Umbilical cord (tissue), 2 donors: ENCODE measurements around the gene OR52R1. TPM values are rescaled to one million over a fixed set of nuclear protein-coding genes. Genes with fewer than 3 reads are reported as not detected.
"Not testable (repeated sequence)": the region's sequence is repeated elsewhere in the genome, so short reads cannot be mapped to it uniquely, and the experiment has no call there.

Source experiments
- DNase-seq: peaks from one replicate; pipeline ENCODE4 v3.0.0-alpha.2; 2015; ENCODE audit warnings: low spot score
- total RNA-seq: library from RNA; depleted of rRNA; stranded (reverse); fragments of >200 nt; gene quantifications from one replicate; pipeline ENCODE4 v1.2.3, GENCODE V29; 2014; ENCODE audit warnings: low replicate concordance; ENCODE audit not compliant: insufficient read depth

The OR52R1 gene
- not detected for total RNA-seq

GRCh38 chr11:4804280-4804679, at the start of gene OR52R1:
TSS of gene OR52R1 (minus strand) at chr11:4804380. CDS start at chr11:4804380, 0 bp downstream.
- DNase-seq: no peak

- DNase-seq: peak; percentile 81
Measured at GRCh38 chr11:4851033-4851432, 46.9 kb upstream of the OR52R1 start.

GRCh38 chr11:4848908-4849532, 44.8 kb upstream of the OR52R1 start, which contains the start of gene OR51S1:
TSS of gene OR51S1 (minus strand) at chr11:4849208. CDS start at chr11:4849208, 0 bp downstream.
- peak; percentile 52 for DNase-seq

GRCh38 chr11:4839851-4840549, 35.8 kb upstream of the OR52R1 start:
- no peak for DNase-seq

DNA sequence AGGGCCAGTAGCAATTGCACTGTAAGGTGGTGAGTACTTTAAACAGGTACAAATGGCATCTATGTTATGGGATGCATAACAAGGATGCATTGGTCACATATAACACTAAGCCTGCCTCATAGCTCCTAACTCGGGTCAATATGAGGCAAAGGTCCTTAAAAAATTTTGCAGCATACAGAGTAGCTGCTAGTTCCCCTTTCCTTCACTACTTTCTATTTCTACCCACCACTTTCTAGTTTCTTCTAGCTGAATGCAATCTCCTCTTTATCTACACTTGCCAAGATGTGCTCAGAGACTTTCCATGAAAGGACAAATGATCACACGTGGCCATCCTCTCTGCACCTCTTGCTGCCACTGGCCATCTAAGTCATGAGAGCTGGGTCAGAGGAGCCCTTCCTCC, 26.7 kb upstream of the OR52R1 start:
- DNase-seq: no peak

DNA sequence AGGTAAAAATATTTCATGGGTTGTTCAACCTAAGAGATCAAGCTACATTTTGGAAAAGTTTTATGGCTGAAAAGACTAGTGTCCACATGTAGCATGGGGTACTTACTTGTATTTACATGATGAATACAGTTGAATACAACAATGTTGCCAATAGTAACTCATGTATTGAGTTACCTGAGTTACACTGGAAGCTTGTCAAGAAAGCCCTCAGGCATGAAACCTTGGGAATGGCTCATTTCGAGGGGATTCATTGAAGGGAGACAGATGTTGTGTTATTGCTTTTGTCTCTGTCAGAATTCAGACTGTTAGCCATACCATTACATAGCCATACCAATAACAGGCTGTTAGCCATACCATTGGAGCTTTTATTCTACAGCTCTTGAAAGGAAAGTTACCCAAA, 26.2 kb upstream of the OR52R1 start:
- no peak for DNase-seq

GRCh38 chr11:4826425-4826824, 22.2 kb upstream of the OR52R1 start:
- peak; percentile 89 for DNase-seq

DNA sequence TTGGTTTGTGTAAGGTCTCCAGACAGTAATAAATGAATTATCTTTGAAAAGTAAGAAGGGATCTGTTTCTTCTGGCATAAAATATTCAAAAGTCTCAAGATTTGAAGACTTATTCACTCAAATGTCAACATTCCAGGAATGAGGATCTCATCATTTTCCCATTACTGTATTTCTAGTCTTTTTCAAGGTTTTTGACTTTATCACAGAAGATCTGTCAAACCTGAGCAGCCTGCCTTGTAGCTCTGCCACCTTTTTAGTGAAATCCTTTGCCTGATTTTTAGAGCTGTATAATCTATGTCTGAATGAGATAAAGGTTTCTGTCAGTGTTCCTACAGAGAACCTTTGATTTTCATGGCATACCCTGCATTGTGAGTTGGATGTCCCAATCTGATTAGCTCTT, 21.0 kb upstream of the OR52R1 start:
- no peak for DNase-seq

- no peak for DNase-seq
Measured at GRCh38 chr11:4821021-4821420, 16.8 kb upstream of the OR52R1 start, which contains the start of gene OR51F2. TSS of gene OR51F2 (plus strand) at chr11:4821321. CDS start at chr11:4821422, 101 bp downstream.

GRCh38 chr11:4809246-4809645, 5.1 kb upstream of the OR52R1 start:
- no peak for DNase-seq

DNA sequence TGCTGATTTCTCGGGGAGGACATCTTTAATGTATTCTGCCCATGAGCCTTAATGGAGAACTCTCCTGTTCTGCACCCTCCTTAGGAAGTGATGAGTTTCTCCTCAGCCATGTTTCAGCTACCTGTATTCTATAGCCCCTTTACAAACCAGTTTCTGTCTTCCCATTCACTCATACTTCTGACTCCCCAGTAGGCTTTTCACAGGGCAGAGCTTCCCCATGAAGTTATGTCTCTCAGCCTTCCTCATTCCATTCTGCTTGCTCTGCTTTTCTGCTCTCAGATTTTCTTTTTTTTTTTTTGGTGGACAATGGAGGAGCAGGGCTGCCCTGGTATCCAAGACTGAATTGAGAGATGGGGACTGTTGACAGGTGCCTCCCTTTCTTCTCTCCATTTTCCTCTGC, 4.3 kb upstream of the OR52R1 start:
- peak; percentile 38 for DNase-seq

- DNase-seq: not testable (repeated sequence)
Measured at GRCh38 chr11:4801316-4801715, 2.9 kb downstream of the OR52R1 start.

- DNase-seq: no peak
Measured at GRCh38 chr11:4798427-4799183, 5.6 kb downstream of the OR52R1 start.

DNA sequence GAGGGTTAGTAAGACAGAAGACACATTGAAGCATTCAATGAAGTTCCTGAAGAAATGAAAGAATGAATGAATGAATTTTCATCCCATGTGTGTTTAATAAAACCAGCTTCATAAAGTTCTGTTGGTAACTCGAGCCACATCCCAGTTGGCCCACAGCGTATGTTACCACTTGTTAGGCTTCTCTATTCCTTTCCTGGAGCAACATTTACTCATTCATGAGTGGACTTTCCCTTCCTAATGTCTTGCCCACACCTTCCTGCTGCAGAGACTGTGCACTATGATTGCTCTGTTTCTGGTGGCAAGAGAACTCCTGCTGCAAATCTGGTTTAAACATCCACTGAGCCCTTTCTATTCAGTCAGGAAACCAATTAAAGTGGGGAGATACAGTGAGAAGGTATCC, 7.0 kb downstream of the OR52R1 start:
- no peak for DNase-seq

GRCh38 chr11:4782454-4782853, 21.7 kb downstream of the OR52R1 start:
- no peak for DNase-seq

DNA sequence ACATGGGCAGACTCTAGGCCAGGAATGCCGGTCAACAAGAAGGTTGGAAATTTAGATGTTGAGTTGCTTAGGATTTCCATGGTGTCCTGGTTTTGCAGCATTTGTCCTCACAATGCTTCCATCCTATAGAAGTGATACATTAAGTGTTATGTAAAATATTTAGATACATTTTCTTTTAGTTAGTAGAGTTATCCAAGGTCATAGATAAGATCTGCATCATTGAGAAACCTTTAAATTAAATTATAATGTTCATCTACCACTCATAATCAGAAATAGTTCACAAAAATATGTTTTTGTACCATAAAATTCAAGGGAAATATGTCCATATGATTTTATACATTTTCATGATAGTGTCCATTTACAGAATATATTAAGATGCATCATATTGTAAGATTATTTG, 34.3 kb downstream of the OR52R1 start, which contains the start of gene OR51F1:
Gene OR51F1, minus strand, starts transcription at position 101 of the 400 bp plus-strand sequence. Its CDS starts 0 bp downstream, at position 101.
- DNase-seq: no peak

GRCh38 chr11:4768094-4768493, 36.1 kb downstream of the OR52R1 start:
- DNase-seq: no peak

DNA sequence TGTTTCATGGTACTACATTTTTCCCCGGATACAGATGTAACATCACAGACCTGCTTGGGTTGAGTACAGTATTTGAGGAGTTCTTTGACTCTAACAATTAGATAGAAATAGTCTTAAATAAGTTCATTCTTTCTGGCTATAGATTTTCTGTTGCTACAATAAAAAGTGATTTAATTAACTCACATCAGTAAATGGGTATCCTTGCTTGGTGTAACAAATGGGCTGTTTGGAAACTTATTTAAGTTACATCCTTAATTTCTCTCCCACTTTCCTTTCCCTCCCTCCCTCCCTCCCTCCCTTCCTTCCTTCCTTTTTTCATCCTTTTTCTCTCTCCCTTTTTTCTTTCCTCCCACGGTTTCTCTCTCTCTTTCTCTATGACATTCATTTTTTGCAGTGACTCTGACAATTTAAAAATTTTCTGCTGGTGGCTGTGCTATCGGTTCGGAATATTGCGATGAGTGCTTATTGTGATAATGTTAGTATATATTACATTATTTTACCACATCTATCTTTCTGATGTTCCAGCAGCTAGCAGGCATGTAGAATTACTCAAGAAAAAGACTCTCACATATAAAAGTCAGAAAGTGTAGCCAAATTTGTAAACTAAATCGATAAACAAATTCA, 37.6 kb downstream of the OR52R1 start:
- no peak for DNase-seq

DNA sequence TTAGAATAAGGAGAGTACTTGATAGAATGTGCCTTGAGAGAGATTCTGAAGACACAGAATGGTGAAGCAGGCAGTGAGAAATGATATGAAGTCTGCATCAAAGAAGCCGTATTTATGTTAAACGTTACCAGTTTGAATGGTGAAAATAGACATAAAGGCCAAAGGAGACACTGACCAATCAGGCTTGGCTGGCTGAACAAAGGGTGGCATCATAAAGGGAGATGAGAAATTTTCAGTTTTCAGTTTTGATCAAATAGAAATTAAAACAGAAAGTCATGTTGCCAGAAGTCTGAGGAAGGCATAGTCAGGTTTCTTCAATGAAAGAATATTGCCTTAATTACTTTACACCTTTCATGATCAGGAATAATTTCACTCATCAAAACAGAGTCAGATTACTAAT, 41.1 kb downstream of the OR52R1 start:
- no peak for DNase-seq
